Measurements from ENCODE around the gene SMURF2. TPM values are rescaled to one million over a fixed set of nuclear protein-coding genes. Genes with fewer than 3 reads are reported as not detected.

Gene SMURF2
- polyA plus RNA-seq, 2 of the 4 experiments (the other 2 are of a cell fraction): 16.7 to 26.3 TPM

DNA sequence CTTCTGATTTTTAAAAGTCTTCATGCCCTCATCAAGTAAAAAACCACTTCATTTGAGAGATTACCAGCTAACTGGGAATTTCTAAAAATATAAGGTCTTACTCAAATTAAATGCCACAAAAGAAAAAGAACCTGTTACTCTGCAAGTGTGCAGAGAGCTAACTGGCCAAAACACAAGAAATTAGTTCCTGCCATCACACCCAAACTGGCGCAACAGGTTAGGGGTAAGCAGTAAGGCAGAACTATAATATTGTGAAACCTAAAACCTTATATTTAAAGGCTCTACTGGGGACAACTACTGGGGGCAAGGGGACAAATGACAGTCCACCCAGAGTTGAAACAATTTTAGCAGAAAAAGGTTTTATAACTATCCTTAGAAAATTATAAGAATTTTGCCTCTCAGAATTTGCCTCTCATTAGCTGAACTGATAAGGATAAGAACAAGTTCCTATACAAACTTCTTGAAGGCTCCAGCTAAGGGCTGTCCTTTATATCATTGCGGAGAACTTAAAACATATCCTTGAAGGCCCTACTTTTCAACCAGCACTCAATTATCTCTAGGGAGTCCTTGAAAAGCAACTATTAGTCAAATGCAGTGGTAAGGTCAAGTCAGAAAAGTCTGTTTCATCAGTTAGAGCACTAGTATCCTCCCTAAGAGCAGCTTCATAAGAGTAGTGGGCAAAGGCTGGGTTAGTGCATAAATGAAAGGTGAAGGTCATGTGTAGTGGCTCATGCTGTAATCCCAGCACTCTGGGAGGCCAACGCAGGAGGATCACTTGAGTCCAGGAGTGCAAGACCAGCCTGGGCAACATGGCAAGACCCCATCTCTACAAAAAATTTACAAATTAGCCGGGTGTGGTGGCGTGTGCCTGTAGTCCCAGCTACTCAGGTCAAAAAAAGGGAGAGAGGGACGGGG, 31.5 kb downstream of the SMURF2 start (continued):
- TF ChIP-seq HEYL (CRISPR knock-in tag; IDR thresholded peaks at IDR 0.05) (no peak), KDM1A (IDR thresholded peaks at IDR 0.05; ENCODE audit: low read depth) (no peak), HOXB13 (CRISPR knock-in tag; IDR thresholded peaks at IDR 0.05; ENCODE audit: low read depth) (no peak)

DNA sequence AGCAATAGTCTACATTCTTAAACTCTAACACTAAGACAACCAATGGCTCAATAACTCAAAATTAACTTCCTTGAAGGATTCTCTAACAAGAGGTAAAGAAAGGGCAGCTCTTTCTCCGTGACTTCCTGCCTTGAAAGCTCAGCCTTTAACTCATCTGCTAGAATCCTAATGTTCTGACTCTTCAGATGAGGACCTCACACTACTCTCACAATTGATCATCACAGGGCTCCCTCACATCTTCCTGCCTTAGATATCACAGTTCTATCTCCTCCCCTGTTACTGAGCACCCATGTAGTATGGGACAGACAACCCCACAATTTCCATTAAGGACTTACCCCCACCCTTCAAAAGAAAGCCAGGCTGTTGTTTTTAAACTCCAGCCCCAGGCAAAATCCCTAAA, 33.5 kb downstream of the SMURF2 start:
- H3K4me3 ChIP-seq: no peak overlapping the region
- H3K9me3 ChIP-seq: no peaks in the 10 kb centered on the region
- FAIRE-seq (no peak), DNase-seq (ENCODE audit: low read depth in 1 of 2, low spot score in 1 of 2) (no peak), ATAC-seq (no peak)
- ChIA-PET CTCF (interaction anchor here (0.6 to 1.6 kb wide), 2 partner anchors 14 to 21 kb away, joined by 3 to 4 read pairs; no protein-coding TSS in a partner anchor), POLR2A (no interaction called here)
- TF ChIP-seq MAFK (IDR thresholded peaks at IDR 0.05; ENCODE audit: partially characterized antibody): no peak
- no peak for TF ChIP-seq SREBF2 (IDR thresholded peaks at IDR 0.05)
- TF ChIP-seq CBX8 (IDR thresholded peaks at IDR 0.05): no peak
- TF ChIP-seq MYC (IDR thresholded peaks at IDR 0.05; ENCODE audit: borderline replicate concordance, low read length): no peak
- no peak for TF ChIP-seq CBX2 (IDR thresholded peaks at IDR 0.05; ENCODE audit: borderline replicate concordance, low read depth)
- no peak for TF ChIP-seq FOSL2 (IDR thresholded peaks at IDR 0.05)
- no peak for TF ChIP-seq FOSL2 (CRISPR knock-in tag; IDR thresholded peaks at IDR 0.05)
- no peak for TF ChIP-seq FOXS1 (CRISPR knock-in tag; IDR thresholded peaks at IDR 0.05)
- TF ChIP-seq HEYL (CRISPR knock-in tag; IDR thresholded peaks at IDR 0.05): no peak
- no peak for TF ChIP-seq POLR2A (IDR thresholded peaks at IDR 0.05; ENCODE audit: low read length)
- TF ChIP-seq RCOR1 (IDR thresholded peaks at IDR 0.05; ENCODE audit: low read depth, low read length): no peak
- TF ChIP-seq HDAC2 (IDR thresholded peaks at IDR 0.05): no peak
- TF ChIP-seq JUN (IDR thresholded peaks at IDR 0.05): no peak
- TF ChIP-seq PHF8 (IDR thresholded peaks at IDR 0.05; ENCODE audit: borderline replicate concordance, low read depth): no peak
- TF ChIP-seq KDM1A (IDR thresholded peaks at IDR 0.05; ENCODE audit: low read depth): no peak
- no peak for TF ChIP-seq ELK1 (IDR thresholded peaks at IDR 0.05; ENCODE audit: low read depth, low read length)
- TF ChIP-seq RNF2 (IDR thresholded peaks at IDR 0.05; ENCODE audit: borderline replicate concordance, low read depth): no peak
- H3K27ac ChIP-seq: no peak overlapping the region
- WGBS (ENCODE audit: missing lambda C conversion rate): 88% methylated on average over 1 of the region's 1 CpG
- H3K4me1 ChIP-seq: peaks cover 20% of the 10 kb centered on the region
- no peak overlapping the region for H3K4me2 ChIP-seq

DNA sequence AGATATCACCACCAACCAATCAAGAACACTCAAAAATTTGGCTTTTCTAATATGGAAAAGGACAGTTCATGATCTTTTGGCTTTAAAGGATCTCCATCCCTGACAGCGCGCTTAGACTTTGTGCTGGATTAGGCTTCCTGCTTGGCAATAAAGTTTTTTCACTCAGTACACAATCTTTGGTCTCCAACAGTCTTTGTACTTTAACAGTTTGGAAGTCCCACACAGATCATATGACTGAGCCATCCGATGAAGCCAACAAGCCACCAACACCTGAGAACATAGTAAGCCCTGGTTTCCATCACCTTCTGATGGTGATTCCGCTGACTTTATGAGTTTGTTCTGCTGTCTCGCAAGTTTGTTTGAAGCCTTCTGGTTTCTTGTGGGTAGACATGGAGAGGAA, 34.3 kb downstream of the SMURF2 start:
- no peak for FAIRE-seq
- WGBS (ENCODE audit: missing lambda C conversion rate): 94% methylated on average over 5 of the region's 5 CpGs
- no peak for DNase-seq (ENCODE audit: low read depth in 1 of 2, low spot score in 1 of 2)
- Histone ChIP-seq H3K4me3 (no peak overlapping the region), H3K4me1 (peaks cover 27% of the 10 kb centered on the region), H3K9me3 (no peaks in the 10 kb centered on the region), H3K27ac (no peak overlapping the region), H3K4me2 (no peak overlapping the region)
- CTCF ChIA-PET: no interaction called here
- no peak for ATAC-seq
- POLR2A ChIA-PET: no interaction called here
- TF ChIP-seq USF2 (IDR thresholded peaks at IDR 0.05) (no peak), RFX5 (IDR thresholded peaks at IDR 0.05) (no peak), FOXS1 (CRISPR knock-in tag; IDR thresholded peaks at IDR 0.05) (no peak), EP300 (IDR thresholded peaks at IDR 0.05) (no peak)

DNA sequence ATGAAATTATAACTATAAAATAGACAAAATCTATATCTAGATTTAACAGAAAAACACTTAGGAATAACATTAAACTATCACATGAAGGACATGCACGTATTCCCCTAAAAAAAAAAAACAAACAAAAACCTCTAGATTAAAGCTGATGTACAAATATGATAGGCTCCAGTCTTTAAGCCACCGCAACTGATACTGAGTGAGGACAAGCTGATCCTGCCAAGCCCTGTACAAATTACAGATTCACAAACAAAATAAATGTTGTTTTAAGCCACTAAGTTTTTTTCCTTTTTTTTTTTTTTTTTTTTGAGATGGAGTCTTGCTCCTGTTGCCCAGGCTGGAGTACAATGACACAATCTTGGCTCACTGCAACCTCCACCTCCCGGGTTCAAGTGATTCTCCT, 35.3 kb downstream of the SMURF2 start:
- Histone ChIP-seq H3K4me1 (peaks cover 22% of the 10 kb centered on the region), H3K4me2 (no peak overlapping the region), H3K27ac (no peak overlapping the region), H3K9me3 (no peaks in the 10 kb centered on the region), H3K4me3 (no peak overlapping the region)
- whole genome bisulfite sequencing (ENCODE audit: missing lambda C conversion rate): 82% methylated on average over 3 of the region's 3 CpGs
- ATAC-seq (no peak), FAIRE-seq (no peak), DNase-seq (ENCODE audit: low read depth in 1 of 2, low spot score in 1 of 2) (no peak)
- ChIA-PET POLR2A (no interaction called here), CTCF (interaction anchor here (1.1 to 1.2 kb wide), 2 partner anchors 23 to 149 kb away, joined by 3 to 8 read pairs; no protein-coding TSS in a partner anchor)
- TF ChIP-seq POLR2AphosphoS2 (conservative IDR thresholded peaks at IDR 0.05; ENCODE audit: low read length) (no peak), PBX3 (IDR thresholded peaks at IDR 0.05) (no peak), NR3C1 (IDR thresholded peaks at IDR 0.05) (no peak), HMGXB4 (CRISPR knock-in tag; IDR thresholded peaks at IDR 0.05; ENCODE audit: borderline replicate concordance) (no peak), TP53 (CRISPR knock-in tag; IDR thresholded peaks at IDR 0.05) (no peak), CBX2 (IDR thresholded peaks at IDR 0.05; ENCODE audit: borderline replicate concordance, low read depth) (no peak), CHD4 (IDR thresholded peaks at IDR 0.05; ENCODE audit: borderline replicate concordance) (no peak), JUN (IDR thresholded peaks at IDR 0.05) (no peak), MYC (IDR thresholded peaks at IDR 0.05; ENCODE audit: borderline replicate concordance, low read length) (no peak), HOXB13 (CRISPR knock-in tag; IDR thresholded peaks at IDR 0.05; ENCODE audit: low read depth) (no peak), PHF8 (IDR thresholded peaks at IDR 0.05; ENCODE audit: borderline replicate concordance, low read depth) (no peak), HES2 (IDR thresholded peaks at IDR 0.05) (no peak)
